Neural progenitor cell (in vitro differentiated cells): ENCODE results near the gene SMIM22. TPM values are rescaled to one million over a fixed set of nuclear protein-coding genes. Genes with fewer than 3 reads are reported as not detected.

Experiments used
- DNase-seq: peaks from one replicate; pipeline ENCODE4 v3.0.0-alpha.2; 2016; ENCODE audit warnings: low spot score
- H2AFZ ChIP-seq: fragments of 200-600 bp; sonication (generic); replicated peaks from 2 replicates; pipeline ENCODE4 v1.6.1; 2016; ENCODE audit warnings: antibody characterized with exemption
- H3F3A ChIP-seq: fragments of 200-600 bp; sonication (generic); 2 replicates; pipeline ENCODE4 v1.6.1; 2016; ENCODE audit warnings: antibody characterized with exemption, low read depth
- H3K27ac ChIP-seq: fragments of 200-600 bp; sonication (generic); 2 replicates; pipeline ENCODE4 v1.5.1; 2016; ENCODE audit warnings: mild to moderate bottlenecking
- H3K27me3 ChIP-seq: fragments of 200-600 bp; sonication (generic); 2 replicates; pipeline ENCODE4 v1.6.1; 2016; ENCODE audit warnings: mild to moderate bottlenecking, moderate library complexity
- H3K36me3 ChIP-seq: fragments of 200-600 bp; sonication (generic); 2 replicates; pipeline ENCODE4 v1.5.1; 2016
- H3K4me1 ChIP-seq: fragments of 200-600 bp; sonication (generic); 2 replicates; pipeline ENCODE4 v1.6.1; 2016; ENCODE audit warnings: mixed run types
- H3K4me2 ChIP-seq: fragments of 200-600 bp; sonication (generic); 2 replicates; pipeline ENCODE4 v1.6.1; 2016
- H3K4me3 ChIP-seq: fragments of 200-600 bp; sonication (generic); 2 replicates; pipeline ENCODE4 v1.5.1; 2016
- H3K79me2 ChIP-seq: fragments of 200-600 bp; sonication (generic); 2 replicates; pipeline ENCODE4 v1.6.1; 2016; ENCODE audit warnings: low read depth
- H3K9ac ChIP-seq: fragments of 200-600 bp; sonication (generic); 2 replicates; pipeline ENCODE4 v1.6.1; 2016
- H3K9me3 ChIP-seq: fragments of 200-600 bp; sonication (generic); 2 replicates; pipeline ENCODE4 v1.5.1; 2016; ENCODE audit warnings: low read depth
- H4K20me1 ChIP-seq: fragments of 200-600 bp; sonication (generic); 2 replicates; pipeline ENCODE4 v1.6.1; 2016; ENCODE audit warnings: low read depth
- H3K27ac Mint-ChIP-seq: 3 replicates; pipeline ENCODE4 v1.8.0; 2021; ENCODE audit warnings: mixed read lengths
- H3K27me3 Mint-ChIP-seq: 2 replicates; pipeline ENCODE4 v1.8.0; 2022; ENCODE audit warnings: low read depth, mild to moderate bottlenecking, inconsistent platforms, moderate library complexity, mixed read lengths; ENCODE audit not compliant: insufficient read depth
- H3K36me3 Mint-ChIP-seq: 3 replicates; pipeline ENCODE4 v1.8.0; 2021; ENCODE audit warnings: mixed read lengths
- H3K4me1 Mint-ChIP-seq: 3 replicates; pipeline ENCODE4 v1.8.0; 2021; ENCODE audit warnings: mixed read lengths
- H3K4me3 Mint-ChIP-seq: 3 replicates; pipeline ENCODE4 v1.8.0; 2021; ENCODE audit warnings: mild to moderate bottlenecking, moderate library complexity, mixed read lengths
- H3K9me3 Mint-ChIP-seq: 3 replicates; pipeline ENCODE4 v1.8.0; 2020; ENCODE audit warnings: mixed read lengths
- CTCF ChIP-seq: fragments of 200-600 bp; sonication (generic); IDR thresholded peaks from 2 replicates; pipeline ENCODE4 v1.5.1; 2017; ENCODE audit warnings: antibody characterized with exemption, mild to moderate bottlenecking
- EZH2 ChIP-seq: fragments of 200-600 bp; sonication (generic); IDR thresholded peaks from 2 replicates; pipeline ENCODE4 v1.6.1; 2017; ENCODE audit warnings: antibody characterized with exemption, mild to moderate bottlenecking, moderate library complexity
- EZH2phosphoT487 ChIP-seq: fragments of 200-600 bp; sonication (generic); IDR thresholded peaks from 2 replicates; pipeline ENCODE4 v1.6.1; 2017; ENCODE audit warnings: antibody characterized with exemption
- total RNA-seq: library from RNA; depleted of rRNA; stranded (reverse); fragments of >200 nt; gene quantifications from 2 replicates; pipeline ENCODE4 v1.2.3, GENCODE V29; 2015; ENCODE audit warnings: low replicate concordance

Gene SMIM22
- total RNA-seq, 1 donor from 2014 or later = not detected

GRCh38 chr16:4825196-4825595 lies 30.0 kb downstream of the SMIM22 start:
- peaks cover 5% of the 10 kb centered on the region for H3K4me1 ChIP-seq
- H3K27me3 Mint-ChIP-seq = no peaks in the 10 kb centered on the region
- H2AFZ ChIP-seq = no peak overlapping the region
- no peaks in the 10 kb centered on the region for H3K27me3 ChIP-seq
- DNase-seq = no peak
- peaks cover 10% of the 10 kb centered on the region for H3F3A ChIP-seq
- no peaks in the 10 kb centered on the region for H3K9me3 ChIP-seq
- H3K4me3 ChIP-seq = no peak overlapping the region
- no peaks in the 10 kb centered on the region for H3K79me2 ChIP-seq
- H3K27ac ChIP-seq = no peak overlapping the region
- TF ChIP-seq EZH2 (no peak), EZH2phosphoT487 (no peak), CTCF (no peak)
- H3K4me2 ChIP-seq = peak overlapping the region; percentile 27
- peaks cover 3% of the 10 kb centered on the region for H3K36me3 ChIP-seq
- no peaks in the 10 kb centered on the region for H3K4me1 Mint-ChIP-seq
- H3K36me3 Mint-ChIP-seq = peaks cover 26% of the 10 kb centered on the region
- H3K9me3 Mint-ChIP-seq = no peaks in the 10 kb centered on the region
- peak overlapping the region; percentile 53 for H3K27ac Mint-ChIP-seq
- no peak overlapping the region for H3K4me3 Mint-ChIP-seq
- no peak overlapping the region for H3K9ac ChIP-seq
- peaks cover 7% of the 10 kb centered on the region for H4K20me1 ChIP-seq

- no peak for DNase-seq
- H3F3A ChIP-seq = peaks cover 10% of the 10 kb centered on the region
- peaks cover 3% of the 10 kb centered on the region for H3K36me3 ChIP-seq
- Mint-ChIP-seq H3K4me1 (no peaks in the 10 kb centered on the region), H3K27me3 (no peaks in the 10 kb centered on the region), H3K4me3 (no peak overlapping the region), H3K27ac (no peak overlapping the region), H3K9me3 (no peaks in the 10 kb centered on the region), H3K36me3 (peaks cover 33% of the 10 kb centered on the region)
- peaks cover 5% of the 10 kb centered on the region for H3K4me1 ChIP-seq
- no peaks in the 10 kb centered on the region for H3K27me3 ChIP-seq
- TF ChIP-seq EZH2phosphoT487 (no peak), CTCF (no peak), EZH2 (no peak)
- no peak overlapping the region for H3K4me2 ChIP-seq
- no peak overlapping the region for H3K9ac ChIP-seq
- H4K20me1 ChIP-seq = peaks cover 7% of the 10 kb centered on the region
- H3K9me3 ChIP-seq = no peaks in the 10 kb centered on the region
- H3K27ac ChIP-seq = no peak overlapping the region
- no peak overlapping the region for H2AFZ ChIP-seq
- H3K79me2 ChIP-seq = no peaks in the 10 kb centered on the region
- no peak overlapping the region for H3K4me3 ChIP-seq
These were observed 31.4 kb downstream of the SMIM22 start for GRCh38 chr16:4826526-4826925.

GRCh38 chr16:4826980-4827379 lies 31.8 kb downstream of the SMIM22 start:
- Histone ChIP-seq H3K79me2 (no peaks in the 10 kb centered on the region), H3K27me3 (no peaks in the 10 kb centered on the region), H3K36me3 (no peaks in the 10 kb centered on the region), H3K4me1 (peaks cover 5% of the 10 kb centered on the region), H3K27ac (no peak overlapping the region), H3F3A (peaks cover 10% of the 10 kb centered on the region), H3K9ac (no peak overlapping the region), H3K4me2 (no peak overlapping the region), H4K20me1 (peaks cover 7% of the 10 kb centered on the region), H3K4me3 (no peak overlapping the region), H2AFZ (no peak overlapping the region), H3K9me3 (no peaks in the 10 kb centered on the region)
- no peaks in the 10 kb centered on the region for H3K27me3 Mint-ChIP-seq
- TF ChIP-seq EZH2phosphoT487 = no peak
- no peak for TF ChIP-seq CTCF
- TF ChIP-seq EZH2 = no peak
- H3K27ac Mint-ChIP-seq = no peak overlapping the region
- no peak for DNase-seq
- no peaks in the 10 kb centered on the region for H3K9me3 Mint-ChIP-seq
- H3K4me3 Mint-ChIP-seq = no peak overlapping the region
- no peaks in the 10 kb centered on the region for H3K4me1 Mint-ChIP-seq
- peaks cover 31% of the 10 kb centered on the region for H3K36me3 Mint-ChIP-seq
